Measurements from ENCODE around the gene MPC1L.

DNA sequence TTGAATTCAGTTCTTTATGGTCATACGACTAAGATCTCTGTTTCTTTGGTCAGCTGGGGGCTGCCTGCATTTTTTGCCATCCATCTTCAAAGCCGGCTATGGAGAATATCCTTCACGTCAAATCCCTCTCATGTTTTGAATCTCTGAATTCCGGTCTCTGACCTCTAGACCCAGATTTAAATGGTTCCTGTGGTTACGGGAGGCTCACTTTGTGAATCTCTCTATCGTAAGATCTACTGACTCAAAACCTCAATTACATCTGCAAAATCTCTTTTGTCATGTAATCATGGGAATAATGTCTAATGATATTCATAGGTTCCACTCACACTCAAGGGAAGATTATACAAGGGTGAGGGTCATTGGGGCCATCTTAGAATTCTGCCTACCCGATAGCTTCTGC lies 5.7 kb upstream of the MPC1L start:
- no peak for TF ChIP-seq EZH2 (IDR thresholded peaks at IDR 0.05; ENCODE audit: borderline replicate concordance, low read depth, low read length, severe bottlenecking)
- TF ChIP-seq, protein P1, sequence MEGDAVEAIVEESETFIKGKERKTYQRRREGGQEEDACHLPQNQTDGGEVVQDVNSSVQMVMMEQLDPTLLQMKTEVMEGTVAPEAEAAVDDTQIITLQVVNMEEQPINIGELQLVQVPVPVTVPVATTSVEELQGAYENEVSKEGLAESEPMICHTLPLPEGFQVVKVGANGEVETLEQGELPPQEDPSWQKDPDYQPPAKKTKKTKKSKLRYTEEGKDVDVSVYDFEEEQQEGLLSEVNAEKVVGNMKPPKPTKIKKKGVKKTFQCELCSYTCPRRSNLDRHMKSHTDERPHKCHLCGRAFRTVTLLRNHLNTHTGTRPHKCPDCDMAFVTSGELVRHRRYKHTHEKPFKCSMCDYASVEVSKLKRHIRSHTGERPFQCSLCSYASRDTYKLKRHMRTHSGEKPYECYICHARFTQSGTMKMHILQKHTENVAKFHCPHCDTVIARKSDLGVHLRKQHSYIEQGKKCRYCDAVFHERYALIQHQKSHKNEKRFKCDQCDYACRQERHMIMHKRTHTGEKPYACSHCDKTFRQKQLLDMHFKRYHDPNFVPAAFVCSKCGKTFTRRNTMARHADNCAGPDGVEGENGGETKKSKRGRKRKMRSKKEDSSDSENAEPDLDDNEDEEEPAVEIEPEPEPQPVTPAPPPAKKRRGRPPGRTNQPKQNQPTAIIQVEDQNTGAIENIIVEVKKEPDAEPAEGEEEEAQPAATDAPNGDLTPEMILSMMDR (IDR thresholded peaks at IDR 0.05; ENCODE audit: borderline replicate concordance, extremely low read depth, low read length, poor library complexity, severe bottlenecking) = no peak
